Stimulated activated CD4-positive, alpha-beta T cell treated with anti-CD3 and anti-CD28 coated beads, Interleukin-15, amount 100 ng/mL, for 24 hours (primary cell): ENCODE results near the gene SMARCA2.
"Not testable (repeated sequence)": the region's sequence is repeated elsewhere in the genome, so short reads cannot be mapped to it uniquely, and the experiment has no call there.

Experiments
- DNase-seq: peaks from one replicate; pipeline ENCODE4 v3.0.0-alpha.2; 2020

The SMARCA2 gene

GRCh38 chr9:2106666-2107065 lies 91.5 kb downstream of the SMARCA2 start:
- no peak for DNase-seq

- DNase-seq: no peak
These were observed 92.8 kb downstream of the SMARCA2 start for GRCh38 chr9:2107906-2108451.

- no peak for DNase-seq
These were observed 94.0 kb downstream of the SMARCA2 start for GRCh38 chr9:2109069-2109650.

- DNase-seq: no peak
These were observed 94.9 kb downstream of the SMARCA2 start for GRCh38 chr9:2110036-2110435.

GRCh38 chr9:2116073-2116472 lies 100.9 kb downstream of the SMARCA2 start:
- peak; percentile 9 for DNase-seq

GRCh38 chr9:2117527-2117926 lies 102.4 kb downstream of the SMARCA2 start:
- DNase-seq: no peak

GRCh38 chr9:2119566-2119965 lies 104.4 kb downstream of the SMARCA2 start:
- no peak for DNase-seq

GRCh38 chr9:2120926-2121689 lies 106.0 kb downstream of the SMARCA2 start:
- DNase-seq: no peak

GRCh38 chr9:2122299-2122698 lies 107.2 kb downstream of the SMARCA2 start:
- DNase-seq: no peak

GRCh38 chr9:2125906-2126305 lies 110.8 kb downstream of the SMARCA2 start:
- no peak for DNase-seq

GRCh38 chr9:2126331-2126803 lies 111.2 kb downstream of the SMARCA2 start:
- DNase-seq: no peak

GRCh38 chr9:2127486-2127885 lies 112.3 kb downstream of the SMARCA2 start:
- DNase-seq: no peak

GRCh38 chr9:2128141-2128540 lies 113.0 kb downstream of the SMARCA2 start:
- no peak for DNase-seq

- no peak for DNase-seq
These were observed 113.5 kb downstream of the SMARCA2 start for GRCh38 chr9:2128618-2129017.

- DNase-seq: no peak
These were observed 115.8 kb downstream of the SMARCA2 start for GRCh38 chr9:2130941-2131340.

- DNase-seq: no peak
These were observed 117.4 kb downstream of the SMARCA2 start for GRCh38 chr9:2132484-2133082.

GRCh38 chr9:2134391-2134790 lies 119.2 kb downstream of the SMARCA2 start:
- no peak for DNase-seq

- no peak for DNase-seq
These were observed 123.5 kb downstream of the SMARCA2 start for GRCh38 chr9:2138646-2139045.

- DNase-seq: no peak
These were observed 125.6 kb downstream of the SMARCA2 start for GRCh38 chr9:2140600-2141223.

- no peak for DNase-seq
These were observed 127.1 kb downstream of the SMARCA2 start for GRCh38 chr9:2142212-2142611.

GRCh38 chr9:2144619-2145018 lies 129.5 kb downstream of the SMARCA2 start:
- DNase-seq: no peak

GRCh38 chr9:2145746-2146145 lies 130.6 kb downstream of the SMARCA2 start:
- DNase-seq: no peak

- DNase-seq: not testable (repeated sequence)
These were observed 131.6 kb downstream of the SMARCA2 start for GRCh38 chr9:2146700-2147099.
